Neuronal stem cell (in vitro differentiated cells): ENCODE measurements around the gene MKX.

Experiments
- DNase-seq: peaks from one replicate; pipeline ENCODE4 v3.0.0-alpha.2; 2013; ENCODE audit warnings: low spot score
- H2AFZ ChIP-seq: one replicate; pipeline ENCODE4 v1.6.1; 2013; ENCODE audit warnings: mild to moderate bottlenecking, low read length, inconsistent platforms
- H2AK5ac ChIP-seq: 2 replicates; pipeline ENCODE4 v1.6.1; 2013; ENCODE audit warnings: low read depth, mild to moderate bottlenecking, inconsistent platforms, low read length, moderate library complexity, mixed read lengths
- H2BK120ac ChIP-seq: 2 replicates; pipeline ENCODE4 v1.6.1; 2013; ENCODE audit warnings: low read depth, mild to moderate bottlenecking, inconsistent platforms, low read length, moderate library complexity, mixed read lengths
- H2BK12ac ChIP-seq: one replicate; pipeline ENCODE4 v1.6.1; 2013; ENCODE audit warnings: low read length, inconsistent platforms
- H2BK15ac ChIP-seq: 2 replicates; pipeline ENCODE4 v1.6.1; 2013; ENCODE audit warnings: mild to moderate bottlenecking, low read length, inconsistent platforms, mixed read lengths
- H2BK5ac ChIP-seq: one replicate; pipeline ENCODE4 v1.6.1; 2013; ENCODE audit warnings: inconsistent platforms, mild to moderate bottlenecking, low read length, moderate library complexity
- H3K14ac ChIP-seq: one replicate; pipeline ENCODE4 v1.6.1; 2013; ENCODE audit warnings: low read length, inconsistent platforms
- H3K18ac ChIP-seq: 2 replicates; pipeline ENCODE4 v1.6.1; 2013; ENCODE audit warnings: low read length, inconsistent platforms
- H3K23ac ChIP-seq: 2 replicates; pipeline ENCODE4 v1.6.1; 2013; ENCODE audit warnings: low read depth, mild to moderate bottlenecking, mixed read lengths, low read length, inconsistent platforms; ENCODE audit not compliant: poor library complexity
- H3K27ac ChIP-seq: replicated peaks from 3 replicates; pipeline ENCODE4 v1.5.1; 2013; ENCODE audit warnings: low read length, inconsistent platforms
- H3K27me3 ChIP-seq, 3 experiments: 2 replicates each; pipeline ENCODE4 v1.6.1; 2013; ENCODE audit warnings: low read length in 3 of 3, mild to moderate bottlenecking in 2 of 3, inconsistent platforms in 1 of 3, low read depth in 1 of 3, mixed read lengths in 1 of 3, moderate library complexity in 1 of 3; ENCODE audit not compliant: control insufficient read depth in 3 of 3, insufficient read depth in 3 of 3
- H3K36me3 ChIP-seq, 2 donors: replicated peaks in 1 of 2; 2 replicates each; pipeline ENCODE4 v1.6.1; 2013; ENCODE audit warnings: low read length in 2 of 2; ENCODE audit not compliant: control insufficient read depth in 2 of 2, insufficient read depth in 2 of 2
- H3K4ac ChIP-seq: 2 replicates; pipeline ENCODE4 v1.6.1; 2013; ENCODE audit warnings: inconsistent platforms, mild to moderate bottlenecking, low read length, moderate library complexity
- H3K4me1 ChIP-seq, 2 donors: 1 replicate in 1 of 2; 2 replicates in 1 of 2; pipeline ENCODE4 v1.6.1; 2013; ENCODE audit warnings: low read length in 2 of 2, low read depth in 1 of 2; ENCODE audit not compliant: control insufficient read depth in 2 of 2, insufficient read depth in 1 of 2
- H3K4me2 ChIP-seq: one replicate; pipeline ENCODE4 v1.6.1; 2013; ENCODE audit warnings: mild to moderate bottlenecking, low read length, inconsistent platforms; ENCODE audit not compliant: insufficient read depth, poor library complexity, severe bottlenecking
- H3K4me3 ChIP-seq, 2 donors: 2 replicates each; pipeline ENCODE4 v1.5.1; 2013; ENCODE audit warnings: low read length in 2 of 2, mild to moderate bottlenecking in 2 of 2, inconsistent platforms in 1 of 2, moderate library complexity in 1 of 2
- H3K79me1 ChIP-seq: one replicate; pipeline ENCODE4 v1.6.1; 2013; ENCODE audit warnings: low read depth, mild to moderate bottlenecking, inconsistent platforms, low read length, moderate library complexity
- H3K9ac ChIP-seq: one replicate; pipeline ENCODE4 v1.6.1; 2013; ENCODE audit warnings: mild to moderate bottlenecking, low read depth, low read length, inconsistent platforms; ENCODE audit not compliant: poor library complexity
- H3K9me3 ChIP-seq, 2 donors: replicated peaks in 1 of 2; 2 replicates each; pipeline versions ENCODE3 to v1.6.1; 2013; ENCODE audit warnings: low read length in 2 of 2, mild to moderate bottlenecking in 2 of 2, inconsistent platforms in 1 of 2, low read depth in 1 of 2, mixed read lengths in 1 of 2, moderate library complexity in 1 of 2; ENCODE audit not compliant: control insufficient read depth in 2 of 2, insufficient read depth in 1 of 2
- H4K8ac ChIP-seq: one replicate; pipeline ENCODE4 v1.6.1; 2013; ENCODE audit warnings: low read depth, mild to moderate bottlenecking, inconsistent platforms, low read length, moderate library complexity
- H4K91ac ChIP-seq: one replicate; pipeline ENCODE4 v1.6.1; 2013; ENCODE audit warnings: low read length, low read depth, mild to moderate bottlenecking, inconsistent platforms; ENCODE audit not compliant: poor library complexity
- WGBS, 2 donors: extraction: QIAGEN DNeasy Blood & Tissue Kit; methylation state at CpG; one replicate each; pipeline ENCODE4 v1.1.7; 2013; ENCODE audit warnings: missing lambda C conversion rate in 2 of 2, mixed read lengths in 1 of 2; ENCODE audit not compliant: insufficient read length in 2 of 2, insufficient replicate concordance in 1 of 2; ENCODE audit errors: extremely low coverage in 2 of 2; 5-methylcytosine and 5-hydroxymethylcytosine counted together

The MKX gene

GRCh38 chr10:27783660-27784059 lies 38.0 kb upstream of the MKX start:
- H3K4me2 ChIP-seq, result no peak overlapping the region
- no peak overlapping the region for H2BK15ac ChIP-seq
- H3K14ac ChIP-seq, result no peak overlapping the region
- H3K18ac ChIP-seq, result no peak overlapping the region
- H2BK12ac ChIP-seq, result no peak overlapping the region
- H3K27ac ChIP-seq, result no peak overlapping the region
- H3K4me1 ChIP-seq, result no peaks in the 10 kb centered on the region
- H3K9ac ChIP-seq, result no peak overlapping the region
- no peaks in the 10 kb centered on the region for H3K36me3 ChIP-seq
- H3K79me1 ChIP-seq, result no peaks in the 10 kb centered on the region
- no CpG with 5 or more reads among the region's 1 CpG for WGBS, 2 donors
- no peak overlapping the region for H3K23ac ChIP-seq
- H2AFZ ChIP-seq, result no peak overlapping the region
- no peaks in the 10 kb centered on the region for H3K27me3 ChIP-seq
- no peak overlapping the region for H2AK5ac ChIP-seq
- no peaks in the 10 kb centered on the region for H3K9me3 ChIP-seq
- no peak overlapping the region for H4K91ac ChIP-seq
- no peak overlapping the region for H3K4ac ChIP-seq
- H2BK120ac ChIP-seq, result no peak overlapping the region
- H3K4me3 ChIP-seq, result no peak overlapping the region
- no peak overlapping the region for H2BK5ac ChIP-seq
- no peak overlapping the region for H4K8ac ChIP-seq
- DNase-seq, result peak; percentile 36

GRCh38 chr10:27779462-27780015 lies 33.9 kb upstream of the MKX start:
- WGBS, 2 donors, result no CpG with 5 or more reads among the region's 9 CpGs
- Histone ChIP-seq H4K8ac (no peak overlapping the region), H3K18ac (no peak overlapping the region), H3K9ac (no peak overlapping the region), H3K79me1 (no peaks in the 10 kb centered on the region), H3K27ac (no peak overlapping the region), H4K91ac (no peak overlapping the region), H2AFZ (no peak overlapping the region), H3K4me3 (no peak overlapping the region), H2BK120ac (no peak overlapping the region), H3K14ac (no peak overlapping the region), H3K4me2 (no peak overlapping the region), H2BK5ac (no peak overlapping the region), H3K4ac (no peak overlapping the region), H3K23ac (no peak overlapping the region), H2BK15ac (no peak overlapping the region), H3K9me3 (no peaks in the 10 kb centered on the region), H2AK5ac (no peak overlapping the region), H3K36me3 (no peaks in the 10 kb centered on the region), H3K27me3 (no peaks in the 10 kb centered on the region), H3K4me1 (peaks cover 0 to 3% of the 10 kb centered on the region in 2 donors), H2BK12ac (no peak overlapping the region)
- DNase-seq, result no peak

GRCh38 chr10:27774831-27775230 lies 29.2 kb upstream of the MKX start:
- WGBS, 2 donors, result no CpG with 5 or more reads among the region's 2 CpGs
- Histone ChIP-seq H3K27me3 (no peaks in the 10 kb centered on the region), H3K27ac (no peak overlapping the region), H3K4me2 (no peak overlapping the region), H2BK12ac (no peak overlapping the region), H2AFZ (no peak overlapping the region), H3K9me3 (no peaks in the 10 kb centered on the region), H3K79me1 (no peaks in the 10 kb centered on the region), H3K23ac (no peak overlapping the region), H3K9ac (no peak overlapping the region), H3K4ac (no peak overlapping the region), H3K14ac (no peak overlapping the region), H2BK15ac (no peak overlapping the region), H3K4me1 (peaks cover 3 to 6% of the 10 kb centered on the region in 2 donors), H4K91ac (no peak overlapping the region), H2AK5ac (no peak overlapping the region), H3K36me3 (no peaks in the 10 kb centered on the region), H3K18ac (no peak overlapping the region), H2BK120ac (no peak overlapping the region), H3K4me3 (no peak overlapping the region), H2BK5ac (no peak overlapping the region), H4K8ac (no peak overlapping the region)
- no peak for DNase-seq

GRCh38 chr10:27771231-27771630 lies 25.6 kb upstream of the MKX start:
- WGBS, 2 donors, result no CpG with 5 or more reads among the region's 4 CpGs
- Histone ChIP-seq H4K91ac (no peak overlapping the region), H3K18ac (no peak overlapping the region), H2BK120ac (no peak overlapping the region), H2AFZ (no peak overlapping the region), H3K27me3 (peaks cover 0 to 6% (median 0%) of the 10 kb centered on the region in 3 experiments), H3K4me1 (peaks cover 3 to 6% of the 10 kb centered on the region in 2 donors), H2BK15ac (no peak overlapping the region), H3K27ac (no peak overlapping the region), H4K8ac (no peak overlapping the region), H3K9me3 (no peaks in the 10 kb centered on the region), H3K9ac (no peak overlapping the region), H2AK5ac (no peak overlapping the region), H3K4ac (no peak overlapping the region), H2BK5ac (no peak overlapping the region), H2BK12ac (no peak overlapping the region), H3K23ac (no peak overlapping the region), H3K4me3 (no peak overlapping the region), H3K36me3 (no peaks in the 10 kb centered on the region), H3K4me2 (no peak overlapping the region), H3K79me1 (no peaks in the 10 kb centered on the region), H3K14ac (no peak overlapping the region)
- DNase-seq, result no peak
